ENCODE results near the gene AKR1C1.
"Not testable (repeated sequence)": the region's sequence is repeated elsewhere in the genome, so short reads cannot be mapped to it uniquely, and the experiment has no call there.

The AKR1C1 gene

GRCh38 chr10:4962876-4963814 is at the start of gene AKR1C1:
Gene AKR1C1 (plus strand): TSS chr10:4963415. CDS start chr10:4963445, 30 bp downstream.
- DNase-seq: not testable (repeated sequence)

- DNase-seq: no peak
Observed at GRCh38 chr10:4914213-4914850, 48.9 kb upstream of the AKR1C1 start.

- DNase-seq: no peak
Observed at GRCh38 chr10:4916086-4916716, 47.0 kb upstream of the AKR1C1 start.

- DNase-seq: no peak
Observed at GRCh38 chr10:4918236-4918635, 45.0 kb upstream of the AKR1C1 start.

DNA sequence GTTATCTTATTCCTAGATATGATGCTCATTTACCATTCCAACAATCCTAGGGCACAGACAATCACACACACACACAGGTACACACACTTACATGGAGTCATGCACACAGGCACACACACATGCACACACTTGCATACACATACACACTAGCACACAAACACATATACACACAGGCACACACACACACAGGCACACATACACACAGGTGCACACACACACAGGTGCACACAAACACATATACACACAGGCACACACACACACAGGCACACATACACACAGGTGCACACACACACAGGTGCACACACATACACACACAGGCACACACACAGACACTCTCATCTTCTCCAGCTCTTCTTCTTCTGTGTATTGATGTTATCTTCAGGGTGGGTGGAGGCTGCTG is 38.7 kb upstream of the AKR1C1 start:
- not testable (repeated sequence) for DNase-seq

GRCh38 chr10:4926400-4926799 is 36.8 kb upstream of the AKR1C1 start:
- no peak for DNase-seq

DNA sequence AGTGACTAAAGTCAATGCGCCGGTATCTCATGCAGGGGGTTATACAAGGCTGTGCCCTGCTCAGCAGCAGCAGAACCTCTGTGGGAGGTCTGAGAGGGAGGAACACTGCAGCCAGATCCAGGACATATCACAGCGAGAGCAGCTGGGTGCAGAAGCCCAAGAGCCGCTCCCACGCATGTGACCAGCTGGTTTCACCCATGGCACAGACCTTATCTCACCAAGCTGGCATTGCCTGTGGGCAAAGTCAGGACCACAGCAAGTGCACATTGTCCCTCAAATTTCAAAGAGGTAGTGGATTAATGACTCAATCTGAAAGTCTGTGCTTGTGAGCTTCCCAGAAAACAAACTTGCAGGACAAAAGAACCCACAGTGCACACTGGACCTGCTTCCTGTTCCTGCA is 31.6 kb upstream of the AKR1C1 start:
- DNase-seq: no peak

GRCh38 chr10:4934391-4934987 is 28.7 kb upstream of the AKR1C1 start:
- DNase-seq: no peak

DNA sequence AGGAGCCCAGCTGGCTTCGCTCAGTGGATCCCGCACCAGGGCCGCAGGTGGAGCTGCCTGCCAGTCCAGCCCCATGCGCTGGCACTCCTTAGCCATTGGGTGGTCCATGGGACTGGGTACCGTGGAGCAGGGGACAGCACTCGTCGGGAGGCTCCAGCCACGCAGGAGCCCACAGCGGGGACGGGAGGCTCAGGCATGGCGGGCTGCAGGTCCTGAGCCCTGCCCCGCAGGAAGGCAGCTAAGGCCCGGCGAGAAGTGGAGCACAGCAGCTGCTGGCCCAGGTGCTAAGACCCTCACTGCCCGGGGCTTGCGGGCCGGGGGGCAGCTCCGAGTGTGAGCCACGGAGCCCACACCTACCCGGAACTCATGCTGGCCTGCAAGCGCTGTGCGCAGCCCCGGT is 25.9 kb upstream of the AKR1C1 start:
- no peak for DNase-seq

- DNase-seq: no peak
Observed at GRCh38 chr10:4939224-4940072, 23.8 kb upstream of the AKR1C1 start.

GRCh38 chr10:4940073-4940428 is 23.2 kb upstream of the AKR1C1 start:
- DNase-seq: not testable (repeated sequence)

DNA sequence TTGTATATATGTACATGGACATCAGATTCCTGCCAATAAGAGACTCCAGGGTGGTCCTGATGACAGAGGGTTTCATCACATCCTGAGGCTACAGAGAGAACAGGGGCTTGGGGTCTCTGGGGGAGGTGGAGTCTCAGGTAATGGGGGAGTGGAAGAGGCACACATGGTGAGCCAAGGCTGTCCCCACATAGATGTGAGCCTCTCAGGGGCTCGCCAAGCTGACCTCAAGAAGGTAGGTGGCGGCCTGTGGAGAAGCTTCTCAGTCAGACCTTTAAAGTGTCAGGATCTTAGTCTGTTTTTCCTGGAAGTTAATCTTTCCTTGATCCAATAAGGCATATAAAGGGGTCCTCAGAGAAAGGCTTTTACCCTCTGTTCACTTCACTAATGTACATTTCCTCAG is 22.3 kb upstream of the AKR1C1 start:
- DNase-seq: not testable (repeated sequence)

- DNase-seq: no peak
Observed at GRCh38 chr10:4941540-4942330, 21.5 kb upstream of the AKR1C1 start.

- DNase-seq: not testable (repeated sequence)
Observed at GRCh38 chr10:4942931-4943330, 20.3 kb upstream of the AKR1C1 start.

DNA sequence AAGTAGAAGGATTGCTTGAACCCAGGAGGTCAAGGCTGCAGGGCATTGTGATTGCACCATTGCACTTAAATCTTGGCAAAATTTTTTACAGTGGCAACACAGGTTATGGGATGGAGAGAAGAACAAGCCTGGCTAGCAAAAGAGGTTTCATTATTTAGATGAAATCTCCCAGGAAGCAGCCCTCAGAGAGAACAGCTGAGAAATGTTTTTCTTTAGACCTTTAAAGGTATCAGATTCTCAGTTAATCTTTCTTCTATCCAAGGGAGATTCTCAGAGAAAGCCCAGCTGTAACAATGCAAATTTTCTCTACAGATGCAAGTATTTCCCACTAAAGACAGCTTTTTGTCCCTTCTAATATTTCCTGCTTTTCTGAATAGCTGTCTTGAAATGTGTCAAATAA is 19.8 kb upstream of the AKR1C1 start:
- DNase-seq: not testable (repeated sequence)

GRCh38 chr10:4943821-4944220 is 19.4 kb upstream of the AKR1C1 start:
- DNase-seq: no peak

- DNase-seq: no peak
Observed at GRCh38 chr10:4944841-4945240, 18.4 kb upstream of the AKR1C1 start.

- DNase-seq: no peak
Observed at GRCh38 chr10:4945766-4946717, 17.2 kb upstream of the AKR1C1 start.

DNA sequence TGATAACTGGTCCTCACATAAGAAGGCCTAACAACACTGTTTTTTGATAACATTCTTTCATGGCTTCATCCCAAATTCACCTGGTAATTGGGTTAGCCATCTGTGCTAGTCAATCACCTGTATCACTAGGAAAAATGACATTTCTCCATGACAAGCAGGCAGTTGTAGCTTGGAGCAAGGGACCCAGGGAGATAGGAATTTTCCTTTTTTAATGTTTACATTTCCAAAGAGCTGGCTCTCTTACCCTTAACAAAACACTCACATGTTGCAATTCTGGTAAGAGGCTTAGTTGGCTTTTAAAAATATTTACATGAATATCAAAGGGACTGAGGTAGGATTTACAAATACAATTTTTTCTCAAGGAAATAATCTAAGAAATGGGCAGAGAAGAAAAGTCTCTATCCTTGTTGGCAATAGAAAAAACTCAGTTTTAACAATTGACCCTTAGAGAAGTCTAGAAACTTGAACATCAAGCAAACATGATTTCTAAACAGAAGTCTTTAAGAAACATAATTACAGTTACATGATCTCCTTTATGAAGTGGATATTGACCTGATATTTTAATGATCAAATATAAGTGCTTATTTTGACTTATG is 16.1 kb upstream of the AKR1C1 start:
- no peak for DNase-seq
